Activated naive CD4-positive, alpha-beta T cell treated with Interleukin-2 at 50 U/mL for 16 hours (primary cell): ENCODE measurements around the gene RAB44.
A peak's percentile ranks its signal among the peaks of the same experiment; 100 is the strongest.
"Not testable (repeated sequence)": the region's sequence is repeated elsewhere in the genome, so short reads cannot be mapped to it uniquely, and the experiment has no call there.

Source experiments
- DNase-seq: peaks from one replicate; pipeline ENCODE4 v3.0.0-alpha.2; 2020

The RAB44 gene

GRCh38 chr6:36686668-36687513 lies 10.7 kb upstream of the RAB44 start:
- DNase-seq, result no peak

- DNase-seq, result no peak
These were observed 9.4 kb upstream of the RAB44 start for GRCh38 chr6:36688063-36688738.

- no peak for DNase-seq
These were observed 8.9 kb upstream of the RAB44 start for GRCh38 chr6:36688739-36689075.

- no peak for DNase-seq
These were observed 6.6 kb upstream of the RAB44 start for GRCh38 chr6:36691011-36691410.

GRCh38 chr6:36691612-36692011 lies 6.0 kb upstream of the RAB44 start:
- no peak for DNase-seq

GRCh38 chr6:36692220-36692619 lies 5.4 kb upstream of the RAB44 start:
- peak; percentile 33 for DNase-seq

- DNase-seq, result no peak
These were observed 4.5 kb upstream of the RAB44 start for GRCh38 chr6:36692861-36693702.

GRCh38 chr6:36694616-36695015 lies 3.0 kb upstream of the RAB44 start:
- DNase-seq, result no peak

- DNase-seq, result no peak
These were observed 2.2 kb upstream of the RAB44 start for GRCh38 chr6:36695414-36695813.

GRCh38 chr6:36698196-36698595 lies 570 bp downstream of the RAB44 start:
- DNase-seq, result no peak

- DNase-seq, result no peak
These were observed 1.2 kb downstream of the RAB44 start for GRCh38 chr6:36698871-36699271.

- no peak for DNase-seq
These were observed 1.7 kb downstream of the RAB44 start for GRCh38 chr6:36699348-36699747.

GRCh38 chr6:36700071-36700812 lies 2.6 kb downstream of the RAB44 start:
- no peak for DNase-seq

- no peak for DNase-seq
These were observed 3.2 kb downstream of the RAB44 start for GRCh38 chr6:36700831-36701230.

GRCh38 chr6:36701401-36701991 lies 3.9 kb downstream of the RAB44 start:
- DNase-seq, result no peak

- no peak for DNase-seq
These were observed 5.0 kb downstream of the RAB44 start for GRCh38 chr6:36702656-36703055.

- DNase-seq, result no peak
These were observed 5.5 kb downstream of the RAB44 start for GRCh38 chr6:36703081-36703606.

GRCh38 chr6:36703982-36704381 lies 6.4 kb downstream of the RAB44 start:
- DNase-seq, result no peak

- DNase-seq, result not testable (repeated sequence)
These were observed 7.4 kb downstream of the RAB44 start for GRCh38 chr6:36704961-36705577.

GRCh38 chr6:36706339-36706738 lies 8.7 kb downstream of the RAB44 start:
- DNase-seq, result no peak

GRCh38 chr6:36712816-36713215 lies 15.2 kb downstream of the RAB44 start:
- no peak for DNase-seq

GRCh38 chr6:36713846-36714245 lies 16.2 kb downstream of the RAB44 start:
- no peak for DNase-seq
